Inflammatory macrophage treated with lipopolysaccharide for 4 hours (primary cell): ENCODE data around the gene COPE.
A peak's percentile ranks its signal among the peaks of the same experiment; 100 is the strongest.

Experiments
- DNase-seq: peaks from one replicate; pipeline ENCODE4 v3.0.0-alpha.2; 2020

The COPE gene

DNA sequence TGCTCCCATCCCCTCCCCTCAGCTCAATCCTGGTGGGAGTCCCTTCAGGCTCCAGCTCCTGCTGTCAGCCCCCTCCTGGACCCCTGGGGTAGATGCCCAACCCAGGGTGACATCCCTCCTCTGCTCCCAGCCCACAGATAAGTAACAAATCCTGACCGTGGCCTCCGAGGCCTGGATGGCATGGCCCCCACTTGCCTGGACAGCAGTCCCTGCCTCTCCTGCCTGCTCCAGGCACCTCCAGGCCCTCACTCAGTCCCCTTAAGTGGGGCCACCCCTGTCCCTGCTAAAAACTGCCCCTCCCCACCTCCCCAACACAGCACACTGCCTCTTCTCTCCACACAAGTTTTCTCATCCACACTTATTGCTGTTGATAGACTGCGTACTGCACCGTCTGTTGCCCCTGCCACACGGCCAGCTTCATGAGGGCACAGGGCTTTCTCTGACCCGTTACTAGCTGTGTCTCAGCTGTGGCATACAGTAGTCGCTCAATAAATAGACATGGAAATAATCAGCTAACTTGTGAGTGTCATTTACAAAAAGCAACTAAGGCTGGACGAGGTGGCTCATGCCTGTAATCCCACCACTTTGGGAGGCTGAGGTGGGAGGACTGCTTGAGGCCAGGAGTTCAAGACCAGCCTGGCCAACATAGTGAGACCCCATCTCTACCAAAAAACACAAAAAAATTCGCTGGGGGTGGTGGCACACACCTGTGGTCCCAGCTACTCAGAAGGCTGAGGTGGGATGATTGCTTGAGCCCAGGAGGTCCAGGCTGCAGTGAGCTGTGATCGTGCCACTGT is 29.0 kb downstream of the COPE start:
- no peak for DNase-seq

DNA sequence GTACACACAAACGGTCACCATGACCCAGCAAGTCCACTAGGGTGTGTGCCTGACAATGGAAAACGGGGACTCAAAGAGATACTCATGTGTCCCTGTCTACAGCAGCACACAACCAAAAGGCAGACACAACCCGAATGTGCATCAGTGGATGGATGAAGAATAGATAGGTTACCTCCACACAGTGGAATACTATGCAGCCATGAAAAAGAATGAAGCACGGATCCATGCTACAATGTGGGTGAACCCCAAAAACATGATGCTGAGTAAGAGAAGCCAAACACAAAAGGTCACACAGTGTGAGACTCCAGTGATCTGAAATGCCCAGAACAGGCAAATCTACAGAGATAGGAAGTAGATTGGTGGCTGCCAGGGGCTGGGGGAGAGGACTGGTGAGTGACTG is 32.2 kb downstream of the COPE start:
- no peak for DNase-seq

DNA sequence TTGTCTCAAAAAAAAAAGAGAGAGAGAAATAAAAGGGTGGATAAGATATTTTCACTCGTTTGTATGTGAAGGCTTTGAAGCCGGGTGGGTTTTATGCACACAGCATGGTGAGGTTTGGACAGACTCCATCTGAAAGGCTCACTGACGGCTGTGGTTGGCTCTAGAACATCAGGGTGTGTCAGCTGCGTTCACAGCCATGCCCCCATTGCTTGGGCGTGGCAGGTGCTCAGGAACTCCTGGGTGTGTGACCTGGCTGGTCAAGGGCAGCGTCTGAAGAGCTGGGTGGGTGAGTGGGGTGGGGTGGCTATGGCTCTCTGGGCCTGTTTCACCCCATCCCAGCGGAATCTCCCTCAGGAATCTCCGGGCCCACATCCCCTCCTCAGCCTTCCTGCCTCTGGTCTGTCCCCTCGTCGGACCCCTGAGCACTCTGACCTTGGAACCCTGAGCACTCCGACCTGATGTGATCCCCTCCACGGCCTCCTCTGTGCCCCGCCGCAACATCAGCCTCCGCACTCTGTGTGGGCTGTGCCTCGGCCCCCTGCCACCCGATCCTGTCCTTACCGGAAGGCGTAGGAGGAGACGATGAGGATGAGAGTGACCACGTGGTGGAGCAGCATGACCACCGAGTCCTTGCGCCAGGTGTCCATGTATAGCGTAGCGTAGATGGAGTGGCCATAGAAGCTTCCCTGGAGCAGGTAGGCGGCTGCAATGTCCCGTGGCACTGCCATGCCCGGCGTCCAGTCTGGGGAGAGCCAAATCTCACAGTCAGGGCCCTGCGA is 35.5 kb downstream of the COPE start:
- DNase-seq, result no peak

DNA sequence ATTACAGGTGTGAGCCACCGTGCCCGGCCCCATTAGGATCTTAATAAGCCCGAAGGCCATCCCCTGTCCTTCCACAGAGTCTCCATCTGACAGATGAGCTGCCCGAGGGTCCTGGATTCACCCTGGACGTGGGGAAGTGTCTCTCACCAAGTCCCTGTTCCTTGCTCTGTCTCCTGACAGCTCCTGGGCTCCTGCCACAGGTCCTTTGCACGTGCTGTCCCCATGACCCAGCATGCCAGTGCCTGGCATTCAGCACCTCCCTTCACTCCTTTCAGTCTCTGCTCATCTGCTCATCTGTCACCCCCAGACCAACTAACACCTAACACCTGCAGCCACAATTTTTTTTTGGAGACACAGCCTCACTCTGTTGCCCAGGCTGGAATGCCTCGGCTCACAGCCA is 37.7 kb downstream of the COPE start:
- DNase-seq, result no peak

- no peak for DNase-seq
Measured at GRCh38 chr19:18879579-18880373, 39.4 kb downstream of the COPE start.

DNA sequence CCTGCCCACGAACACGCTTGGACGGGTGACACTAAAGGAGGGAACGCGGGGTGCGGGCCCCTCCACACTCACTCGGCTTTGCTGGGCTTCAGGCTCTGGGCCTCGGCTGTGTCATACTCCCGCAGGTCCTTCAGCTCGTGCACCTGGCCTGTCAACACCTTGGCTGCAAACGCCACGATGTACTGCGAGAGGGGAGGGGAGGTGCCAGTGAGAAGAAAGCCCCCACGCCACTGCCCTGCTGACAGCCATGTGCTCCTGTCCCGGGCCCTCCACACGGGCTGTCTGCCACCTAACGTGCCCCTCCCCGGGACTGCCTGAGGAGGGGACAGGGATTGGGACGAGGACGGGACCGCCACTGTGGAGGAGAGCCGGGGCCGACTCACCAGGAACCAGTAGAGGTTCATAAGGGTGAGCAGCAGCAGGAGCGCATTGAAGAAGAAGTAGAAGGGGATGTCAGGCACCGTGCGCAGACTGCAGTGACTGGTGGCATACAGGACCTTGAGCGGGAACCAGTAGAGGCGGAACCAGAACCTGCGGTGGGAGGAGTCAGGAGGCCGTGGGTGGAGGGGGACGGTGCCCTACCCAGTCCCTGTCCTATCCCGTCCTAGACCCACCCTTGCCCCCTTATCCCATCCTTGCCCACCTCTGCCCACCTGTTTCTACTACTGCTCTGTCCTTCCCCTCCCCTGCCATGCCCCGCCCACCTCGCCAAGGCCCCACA is 40.2 kb downstream of the COPE start:
- DNase-seq, result no peak

GRCh38 chr19:18878058-18878797 is 41.0 kb downstream of the COPE start:
- DNase-seq, result no peak

GRCh38 chr19:18876865-18877264 is 42.3 kb downstream of the COPE start:
- no peak for DNase-seq

GRCh38 chr19:18875726-18876125 is 43.5 kb downstream of the COPE start:
- no peak for DNase-seq

DNA sequence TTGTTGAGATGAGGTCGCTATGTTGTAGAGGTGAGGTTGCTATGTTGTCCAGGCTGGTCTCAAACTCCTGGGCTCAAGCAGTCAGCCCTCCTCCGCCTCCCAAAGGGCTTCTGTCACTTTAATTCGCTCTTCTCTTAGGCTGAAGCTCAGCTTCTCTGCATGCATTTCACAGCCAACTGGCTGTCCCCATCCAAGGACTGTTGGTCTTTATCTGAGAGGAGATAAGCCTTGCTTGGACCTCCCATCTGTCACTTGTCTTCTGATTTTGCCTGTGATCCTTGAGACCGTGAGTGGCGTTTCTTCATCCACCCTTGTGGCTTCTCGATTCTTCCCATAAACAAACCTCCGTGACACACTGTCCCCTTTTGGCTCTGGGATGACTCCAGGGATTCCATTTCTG is 47.6 kb downstream of the COPE start:
- no peak for DNase-seq

GRCh38 chr19:18870531-18871172 is 48.5 kb downstream of the COPE start:
- DNase-seq, result no peak

DNA sequence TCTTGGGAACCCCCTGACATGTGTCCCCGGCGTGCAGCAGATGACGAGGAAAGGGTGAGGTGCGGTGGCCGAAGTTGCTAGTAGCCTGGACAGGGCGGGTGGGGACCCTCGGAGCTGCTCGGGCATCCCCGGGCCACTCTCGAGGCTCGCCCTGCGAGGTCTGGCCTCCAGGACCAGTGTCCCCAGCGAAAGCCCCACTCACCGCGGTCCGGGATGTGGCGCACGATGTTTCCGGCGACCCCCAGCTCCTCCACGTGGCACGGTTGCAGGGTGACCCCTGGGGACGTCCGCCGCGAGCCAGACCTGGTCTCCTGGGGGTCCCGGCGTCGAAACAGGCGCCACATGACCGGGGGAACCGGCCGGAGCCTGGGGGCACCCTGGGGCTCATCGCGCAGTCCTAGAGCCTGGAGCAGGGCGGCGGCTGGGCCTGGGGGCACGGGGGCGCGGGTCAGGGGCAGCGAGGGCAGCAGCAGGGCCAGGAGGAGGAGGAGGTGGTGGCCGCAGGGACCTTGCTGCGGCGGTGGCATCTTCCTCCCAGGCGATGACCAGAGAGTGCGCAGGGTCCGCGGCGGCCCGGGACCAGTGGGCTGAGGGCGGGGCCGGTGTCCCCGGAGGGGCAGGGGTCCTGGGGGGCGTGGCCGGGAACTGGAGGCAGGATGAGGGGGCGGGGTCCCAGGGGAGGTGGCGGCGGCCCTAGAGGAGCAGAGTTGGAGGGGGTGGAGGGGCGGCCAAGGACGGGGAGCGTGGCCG is 49.2 kb downstream of the COPE start:
- no peak for DNase-seq

DNA sequence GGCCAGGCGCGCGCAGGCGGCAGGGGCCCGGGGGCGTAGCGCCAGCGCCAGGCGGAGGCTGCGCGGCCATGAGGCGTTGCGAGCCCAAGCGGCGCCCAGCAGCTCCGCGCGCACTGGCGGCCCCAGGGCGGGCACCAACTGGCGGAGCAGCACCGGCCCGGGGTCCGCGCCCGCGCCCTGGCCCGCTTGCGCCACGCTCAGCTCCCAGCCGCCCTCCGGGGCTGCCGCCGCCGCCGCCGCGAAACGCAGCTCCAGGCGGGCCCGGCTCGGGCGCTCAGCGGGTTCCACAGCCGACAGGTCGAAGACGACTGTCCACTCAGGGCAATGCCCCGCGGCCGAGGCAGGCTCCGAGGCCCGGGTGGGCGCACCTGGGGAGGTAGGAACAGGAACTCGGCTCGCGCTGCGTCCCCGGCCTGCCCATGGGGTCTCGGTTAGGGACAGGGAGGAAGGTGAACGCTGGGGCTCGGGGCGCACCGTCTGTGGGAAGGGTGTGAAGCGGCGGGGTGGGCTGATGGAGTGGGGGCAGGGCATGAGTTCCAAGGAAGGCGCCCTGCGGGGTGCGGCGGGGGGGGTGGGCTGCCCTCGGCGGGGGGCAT is 50.1 kb downstream of the COPE start:
- no peak for DNase-seq

DNA sequence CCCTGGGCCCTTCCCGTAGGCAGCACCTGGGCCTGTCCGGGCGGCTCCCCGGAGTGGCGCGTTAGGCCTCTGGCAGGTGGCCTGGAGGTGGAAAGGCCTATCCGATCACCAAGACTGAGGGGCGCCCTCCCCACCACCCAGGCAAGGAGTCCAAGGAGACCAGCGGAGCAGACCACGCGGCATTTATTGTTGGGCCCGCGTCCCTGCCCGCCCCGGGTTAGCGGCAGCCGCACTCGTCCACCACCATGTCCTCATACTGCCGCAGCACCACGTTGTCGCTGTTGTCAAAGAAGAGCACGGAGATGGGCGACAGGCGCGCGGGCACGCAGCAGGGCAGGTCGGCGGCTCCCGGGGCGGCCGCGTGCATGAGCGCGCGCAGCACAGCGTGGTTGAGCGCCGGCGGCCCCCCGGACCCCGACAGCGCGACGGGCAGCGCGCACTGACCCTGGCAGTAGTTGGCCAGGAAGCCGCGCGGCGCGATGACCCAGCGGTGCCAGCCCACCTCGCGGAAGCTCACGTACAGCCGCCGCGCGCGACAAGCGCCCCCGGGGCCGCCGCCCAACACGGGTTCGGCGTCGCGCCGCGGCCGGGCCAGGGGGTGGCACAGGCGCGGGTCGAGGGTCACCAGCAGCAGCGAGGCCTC is 50.7 kb downstream of the COPE start:
- DNase-seq, result no peak

DNA sequence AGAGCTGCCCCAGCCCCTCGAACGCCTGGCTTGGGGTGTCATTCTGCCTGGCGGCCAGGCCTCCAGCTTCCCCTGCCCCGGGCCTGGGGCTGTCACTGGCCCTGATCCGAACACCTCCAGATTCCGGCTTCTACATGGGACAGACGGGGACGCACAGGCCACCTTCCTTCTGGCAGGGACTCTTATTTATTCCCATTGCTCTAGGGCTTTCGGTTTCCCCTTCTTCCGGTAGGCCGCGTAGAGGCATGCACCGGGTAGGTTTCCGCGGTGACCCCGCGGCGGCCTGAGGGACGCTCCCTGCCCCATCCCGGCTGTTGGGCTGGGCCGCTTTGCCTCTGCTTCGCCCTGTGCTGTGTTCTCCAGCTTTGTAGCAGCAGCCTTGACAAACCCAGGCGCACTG is 51.4 kb downstream of the COPE start:
- no peak for DNase-seq

GRCh38 chr19:18867199-18867598 is 52.0 kb downstream of the COPE start:
- DNase-seq, result no peak

DNA sequence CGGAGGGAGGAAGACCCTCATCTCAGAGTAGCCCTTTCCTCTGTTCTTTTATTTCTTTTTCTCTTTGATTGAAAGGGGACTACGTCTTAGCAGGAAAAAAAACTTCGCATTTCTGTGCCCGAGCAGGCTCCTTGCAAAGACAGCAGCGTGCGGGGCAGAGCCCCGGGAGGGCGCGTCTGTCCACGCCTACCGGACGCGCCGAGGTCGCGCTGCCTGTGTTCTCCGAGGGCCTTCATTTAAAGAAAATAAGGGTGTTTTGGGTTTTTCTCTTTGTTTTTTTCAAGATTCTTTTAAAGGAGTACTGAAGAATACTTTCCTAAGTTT is 52.4 kb downstream of the COPE start:
- no peak for DNase-seq

GRCh38 chr19:18865973-18866799 is 53.0 kb downstream of the COPE start:
- peak; percentile 49 for DNase-seq
